ENCODE results near the gene CEP85L. TPM values are rescaled to one million over a fixed set of nuclear protein-coding genes. Genes with fewer than 3 reads are reported as not detected.

Gene CEP85L
- total and polyA plus RNA-seq, 2 experiments from 2014 or later = 9.1 to 10.1 TPM

DNA sequence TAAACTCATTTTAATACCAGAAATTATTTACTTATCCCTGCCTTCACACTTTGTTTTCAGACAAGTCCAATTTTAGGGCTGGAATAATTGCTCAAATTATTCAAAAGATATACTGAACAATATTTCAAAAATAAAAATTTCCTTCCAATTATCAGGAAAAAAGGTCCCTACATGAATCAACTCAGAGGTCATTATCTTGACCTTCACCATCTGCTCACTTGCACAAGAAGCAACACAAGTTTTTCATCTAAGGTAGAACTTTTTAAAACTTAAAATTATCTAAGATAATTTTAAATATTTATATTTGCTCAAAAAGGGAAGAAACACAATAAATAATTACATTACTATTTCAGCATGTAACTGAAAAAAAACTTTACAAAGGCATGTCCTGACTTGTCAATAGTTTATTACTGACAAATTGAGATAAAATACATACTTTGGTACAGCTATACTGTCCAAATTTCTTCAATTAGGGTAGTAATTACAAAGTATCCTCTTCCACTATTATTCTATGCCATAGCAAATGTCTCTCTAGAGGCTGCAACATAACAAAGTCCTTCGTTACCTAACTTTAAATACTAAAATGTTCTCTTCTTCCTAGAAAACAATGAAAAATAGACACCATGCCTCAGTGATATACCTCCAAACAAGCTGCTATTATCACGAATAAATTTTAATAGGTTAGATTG lies 2.4 kb downstream of the CEP85L start:
- Histone ChIP-seq H3K4me2 (peak overlapping the region; percentile 88), H3K4me1 (ENCODE audit: insufficient read depth) (peaks cover 31% of the 10 kb centered on the region), H3K9me2 (ENCODE audit: insufficient read depth) (no peaks in the 10 kb centered on the region), H2AFZ (no peak overlapping the region), H4K20me1 (replicated peaks; ENCODE audit: insufficient read depth) (no peaks in the 10 kb centered on the region), H3K36me3 (ENCODE audit: insufficient read depth) (no peaks in the 10 kb centered on the region), H3K27ac (ENCODE audit: low read depth) (no peak overlapping the region), H3K79me2 (replicated peaks; ENCODE audit: insufficient read depth) (peaks cover 46% of the 10 kb centered on the region), H3K27me3 (ENCODE audit: insufficient read depth) (0 out of 2 replicates have a peak, but pooled peaks cover 2% of the 10 kb centered on the region), H3F3A (replicated peaks; ENCODE audit: low read depth) (peaks cover 4% of the 10 kb centered on the region; the same call in 1 of the 2 replicates), H3K4me3 (peak overlapping the region; percentile 77)
- no peaks in the 10 kb centered on the region for H3K36me3 Mint-ChIP-seq (ENCODE audit: low read depth)
- peaks cover 30% of the 10 kb centered on the region for H3K4me1 Mint-ChIP-seq
- H3K9me3 Mint-ChIP-seq = no peaks in the 10 kb centered on the region; the same call in 2 of the 3 replicates
- TF ChIP-seq JUNB (IDR thresholded peaks at IDR 0.05; ENCODE audit: unreplicated experiment) = no peak
- TF ChIP-seq CREB1 (CRISPR knock-in tag; IDR thresholded peaks at IDR 0.05; ENCODE audit: low read depth) = no peak
- no peak for TF ChIP-seq STAT1 (IDR thresholded peaks at IDR 0.05; ENCODE audit: unreplicated experiment)
- TF ChIP-seq ZNF114 (CRISPR knock-in tag; IDR thresholded peaks at IDR 0.05) = no peak
- TF ChIP-seq, protein P1, sequence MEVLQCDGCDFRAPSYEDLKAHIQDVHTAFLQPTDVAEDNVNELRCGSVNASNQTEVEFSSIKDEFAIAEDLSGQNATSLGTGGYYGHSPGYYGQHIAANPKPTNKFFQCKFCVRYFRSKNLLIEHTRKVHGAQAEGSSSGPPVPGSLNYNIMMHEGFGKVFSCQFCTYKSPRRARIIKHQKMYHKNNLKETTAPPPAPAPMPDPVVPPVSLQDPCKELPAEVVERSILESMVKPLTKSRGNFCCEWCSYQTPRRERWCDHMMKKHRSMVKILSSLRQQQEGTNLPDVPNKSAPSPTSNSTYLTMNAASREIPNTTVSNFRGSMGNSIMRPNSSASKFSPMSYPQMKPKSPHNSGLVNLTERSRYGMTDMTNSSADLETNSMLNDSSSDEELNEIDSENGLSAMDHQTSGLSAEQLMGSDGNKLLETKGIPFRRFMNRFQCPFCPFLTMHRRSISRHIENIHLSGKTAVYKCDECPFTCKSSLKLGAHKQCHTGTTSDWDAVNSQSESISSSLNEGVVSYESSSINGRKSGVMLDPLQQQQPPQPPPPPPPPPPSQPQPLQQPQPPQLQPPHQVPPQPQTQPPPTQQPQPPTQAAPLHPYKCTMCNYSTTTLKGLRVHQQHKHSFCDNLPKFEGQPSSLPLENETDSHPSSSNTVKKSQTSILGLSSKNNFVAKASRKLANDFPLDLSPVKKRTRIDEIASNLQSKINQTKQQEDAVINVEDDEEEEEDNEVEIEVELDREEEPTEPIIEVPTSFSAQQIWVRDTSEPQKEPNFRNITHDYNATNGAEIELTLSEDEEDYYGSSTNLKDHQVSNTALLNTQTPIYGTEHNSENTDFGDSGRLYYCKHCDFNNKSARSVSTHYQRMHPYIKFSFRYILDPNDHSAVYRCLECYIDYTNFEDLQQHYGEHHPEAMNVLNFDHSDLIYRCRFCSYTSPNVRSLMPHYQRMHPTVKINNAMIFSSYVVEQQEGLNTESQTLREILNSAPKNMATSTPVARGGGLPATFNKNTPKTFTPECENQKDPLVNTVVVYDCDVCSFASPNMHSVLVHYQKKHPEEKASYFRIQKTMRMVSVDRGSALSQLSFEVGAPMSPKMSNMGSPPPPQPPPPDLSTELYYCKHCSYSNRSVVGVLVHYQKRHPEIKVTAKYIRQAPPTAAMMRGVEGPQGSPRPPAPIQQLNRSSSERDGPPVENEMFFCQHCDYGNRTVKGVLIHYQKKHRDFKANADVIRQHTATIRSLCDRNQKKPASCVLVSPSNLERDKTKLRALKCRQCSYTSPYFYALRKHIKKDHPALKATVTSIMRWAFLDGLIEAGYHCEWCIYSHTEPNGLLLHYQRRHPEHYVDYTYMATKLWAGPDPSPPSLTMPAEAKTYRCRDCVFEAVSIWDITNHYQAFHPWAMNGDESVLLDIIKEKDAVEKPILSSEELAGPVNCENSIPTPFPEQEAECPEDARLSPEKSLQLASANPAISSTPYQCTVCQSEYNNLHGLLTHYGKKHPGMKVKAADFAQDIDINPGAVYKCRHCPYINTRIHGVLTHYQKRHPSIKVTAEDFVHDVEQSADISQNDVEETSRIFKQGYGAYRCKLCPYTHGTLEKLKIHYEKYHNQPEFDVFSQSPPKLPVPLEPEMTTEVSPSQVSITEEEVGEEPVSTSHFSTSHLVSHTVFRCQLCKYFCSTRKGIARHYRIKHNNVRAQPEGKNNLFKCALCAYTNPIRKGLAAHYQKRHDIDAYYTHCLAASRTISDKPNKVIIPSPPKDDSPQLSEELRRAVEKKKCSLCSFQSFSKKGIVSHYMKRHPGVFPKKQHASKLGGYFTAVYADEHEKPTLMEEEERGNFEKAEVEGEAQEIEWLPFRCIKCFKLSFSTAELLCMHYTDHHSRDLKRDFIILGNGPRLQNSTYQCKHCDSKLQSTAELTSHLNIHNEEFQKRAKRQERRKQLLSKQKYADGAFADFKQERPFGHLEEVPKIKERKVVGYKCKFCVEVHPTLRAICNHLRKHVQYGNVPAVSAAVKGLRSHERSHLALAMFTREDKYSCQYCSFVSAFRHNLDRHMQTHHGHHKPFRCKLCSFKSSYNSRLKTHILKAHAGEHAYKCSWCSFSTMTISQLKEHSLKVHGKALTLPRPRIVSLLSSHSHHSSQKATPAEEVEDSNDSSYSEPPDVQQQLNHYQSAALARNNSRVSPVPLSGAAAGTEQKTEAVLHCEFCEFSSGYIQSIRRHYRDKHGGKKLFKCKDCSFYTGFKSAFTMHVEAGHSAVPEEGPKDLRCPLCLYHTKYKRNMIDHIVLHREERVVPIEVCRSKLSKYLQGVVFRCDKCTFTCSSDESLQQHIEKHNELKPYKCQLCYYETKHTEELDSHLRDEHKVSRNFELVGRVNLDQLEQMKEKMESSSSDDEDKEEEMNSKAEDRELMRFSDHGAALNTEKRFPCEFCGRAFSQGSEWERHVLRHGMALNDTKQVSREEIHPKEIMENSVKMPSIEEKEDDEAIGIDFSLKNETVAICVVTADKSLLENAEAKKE (CRISPR knock-in tag; IDR thresholded peaks at IDR 0.05) = no peak
- no peak for TF ChIP-seq ZNF331 (CRISPR knock-in tag; IDR thresholded peaks at IDR 0.05; ENCODE audit: low read depth)
- TF ChIP-seq NANOG (IDR thresholded peaks at IDR 0.05; ENCODE audit: borderline replicate concordance) = no peak
- TF ChIP-seq, protein P2, sequence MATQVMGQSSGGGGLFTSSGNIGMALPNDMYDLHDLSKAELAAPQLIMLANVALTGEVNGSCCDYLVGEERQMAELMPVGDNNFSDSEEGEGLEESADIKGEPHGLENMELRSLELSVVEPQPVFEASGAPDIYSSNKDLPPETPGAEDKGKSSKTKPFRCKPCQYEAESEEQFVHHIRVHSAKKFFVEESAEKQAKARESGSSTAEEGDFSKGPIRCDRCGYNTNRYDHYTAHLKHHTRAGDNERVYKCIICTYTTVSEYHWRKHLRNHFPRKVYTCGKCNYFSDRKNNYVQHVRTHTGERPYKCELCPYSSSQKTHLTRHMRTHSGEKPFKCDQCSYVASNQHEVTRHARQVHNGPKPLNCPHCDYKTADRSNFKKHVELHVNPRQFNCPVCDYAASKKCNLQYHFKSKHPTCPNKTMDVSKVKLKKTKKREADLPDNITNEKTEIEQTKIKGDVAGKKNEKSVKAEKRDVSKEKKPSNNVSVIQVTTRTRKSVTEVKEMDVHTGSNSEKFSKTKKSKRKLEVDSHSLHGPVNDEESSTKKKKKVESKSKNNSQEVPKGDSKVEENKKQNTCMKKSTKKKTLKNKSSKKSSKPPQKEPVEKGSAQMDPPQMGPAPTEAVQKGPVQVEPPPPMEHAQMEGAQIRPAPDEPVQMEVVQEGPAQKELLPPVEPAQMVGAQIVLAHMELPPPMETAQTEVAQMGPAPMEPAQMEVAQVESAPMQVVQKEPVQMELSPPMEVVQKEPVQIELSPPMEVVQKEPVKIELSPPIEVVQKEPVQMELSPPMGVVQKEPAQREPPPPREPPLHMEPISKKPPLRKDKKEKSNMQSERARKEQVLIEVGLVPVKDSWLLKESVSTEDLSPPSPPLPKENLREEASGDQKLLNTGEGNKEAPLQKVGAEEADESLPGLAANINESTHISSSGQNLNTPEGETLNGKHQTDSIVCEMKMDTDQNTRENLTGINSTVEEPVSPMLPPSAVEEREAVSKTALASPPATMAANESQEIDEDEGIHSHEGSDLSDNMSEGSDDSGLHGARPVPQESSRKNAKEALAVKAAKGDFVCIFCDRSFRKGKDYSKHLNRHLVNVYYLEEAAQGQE (IDR thresholded peaks at IDR 0.05; ENCODE audit: unreplicated experiment) = no peak
- TF ChIP-seq ETS1 (IDR thresholded peaks at IDR 0.05) = no peak
- TF ChIP-seq EZH2phosphoT487 (IDR thresholded peaks at IDR 0.05; ENCODE audit: unreplicated experiment) = no peak
- TF ChIP-seq CTCF (conservative IDR thresholded peaks at IDR 0.05; ENCODE audit: low read depth in 2 of 2) = no peak
- no peak for TF ChIP-seq EZH2 (IDR thresholded peaks at IDR 0.05; ENCODE audit: low read depth, unreplicated experiment)
- TF ChIP-seq POLR2AphosphoS5 (IDR thresholded peaks at IDR 0.05; ENCODE audit: low read depth) = no peak
- H3K4me3 Mint-ChIP-seq = 0 out of 3 replicates have a peak overlapping the region, but pooled peaks have one; percentile 85
- DNase-seq (ENCODE audit: low spot score) (no peak), ATAC-seq (no peak)
- H3K27ac Mint-ChIP-seq = no peak overlapping the region
- no peaks in the 10 kb centered on the region for H3K27me3 Mint-ChIP-seq (ENCODE audit: insufficient read depth, low read depth, poor library complexity)
